ENCODE data around the gene KCNH1. TPM values are rescaled to one million over a fixed set of nuclear protein-coding genes. Genes with fewer than 3 reads are reported as not detected.

Gene KCNH1, protein sequence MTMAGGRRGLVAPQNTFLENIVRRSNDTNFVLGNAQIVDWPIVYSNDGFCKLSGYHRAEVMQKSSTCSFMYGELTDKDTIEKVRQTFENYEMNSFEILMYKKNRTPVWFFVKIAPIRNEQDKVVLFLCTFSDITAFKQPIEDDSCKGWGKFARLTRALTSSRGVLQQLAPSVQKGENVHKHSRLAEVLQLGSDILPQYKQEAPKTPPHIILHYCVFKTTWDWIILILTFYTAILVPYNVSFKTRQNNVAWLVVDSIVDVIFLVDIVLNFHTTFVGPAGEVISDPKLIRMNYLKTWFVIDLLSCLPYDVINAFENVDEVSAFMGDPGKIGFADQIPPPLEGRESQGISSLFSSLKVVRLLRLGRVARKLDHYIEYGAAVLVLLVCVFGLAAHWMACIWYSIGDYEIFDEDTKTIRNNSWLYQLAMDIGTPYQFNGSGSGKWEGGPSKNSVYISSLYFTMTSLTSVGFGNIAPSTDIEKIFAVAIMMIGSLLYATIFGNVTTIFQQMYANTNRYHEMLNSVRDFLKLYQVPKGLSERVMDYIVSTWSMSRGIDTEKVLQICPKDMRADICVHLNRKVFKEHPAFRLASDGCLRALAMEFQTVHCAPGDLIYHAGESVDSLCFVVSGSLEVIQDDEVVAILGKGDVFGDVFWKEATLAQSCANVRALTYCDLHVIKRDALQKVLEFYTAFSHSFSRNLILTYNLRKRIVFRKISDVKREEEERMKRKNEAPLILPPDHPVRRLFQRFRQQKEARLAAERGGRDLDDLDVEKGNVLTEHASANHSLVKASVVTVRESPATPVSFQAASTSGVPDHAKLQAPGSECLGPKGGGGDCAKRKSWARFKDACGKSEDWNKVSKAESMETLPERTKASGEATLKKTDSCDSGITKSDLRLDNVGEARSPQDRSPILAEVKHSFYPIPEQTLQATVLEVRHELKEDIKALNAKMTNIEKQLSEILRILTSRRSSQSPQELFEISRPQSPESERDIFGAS
- total RNA-seq (2022; extraction: Qiagen RNA extraction) = 1.8 to 2.9 TPM (median 2.1 TPM) in 5 replicates

DNA sequence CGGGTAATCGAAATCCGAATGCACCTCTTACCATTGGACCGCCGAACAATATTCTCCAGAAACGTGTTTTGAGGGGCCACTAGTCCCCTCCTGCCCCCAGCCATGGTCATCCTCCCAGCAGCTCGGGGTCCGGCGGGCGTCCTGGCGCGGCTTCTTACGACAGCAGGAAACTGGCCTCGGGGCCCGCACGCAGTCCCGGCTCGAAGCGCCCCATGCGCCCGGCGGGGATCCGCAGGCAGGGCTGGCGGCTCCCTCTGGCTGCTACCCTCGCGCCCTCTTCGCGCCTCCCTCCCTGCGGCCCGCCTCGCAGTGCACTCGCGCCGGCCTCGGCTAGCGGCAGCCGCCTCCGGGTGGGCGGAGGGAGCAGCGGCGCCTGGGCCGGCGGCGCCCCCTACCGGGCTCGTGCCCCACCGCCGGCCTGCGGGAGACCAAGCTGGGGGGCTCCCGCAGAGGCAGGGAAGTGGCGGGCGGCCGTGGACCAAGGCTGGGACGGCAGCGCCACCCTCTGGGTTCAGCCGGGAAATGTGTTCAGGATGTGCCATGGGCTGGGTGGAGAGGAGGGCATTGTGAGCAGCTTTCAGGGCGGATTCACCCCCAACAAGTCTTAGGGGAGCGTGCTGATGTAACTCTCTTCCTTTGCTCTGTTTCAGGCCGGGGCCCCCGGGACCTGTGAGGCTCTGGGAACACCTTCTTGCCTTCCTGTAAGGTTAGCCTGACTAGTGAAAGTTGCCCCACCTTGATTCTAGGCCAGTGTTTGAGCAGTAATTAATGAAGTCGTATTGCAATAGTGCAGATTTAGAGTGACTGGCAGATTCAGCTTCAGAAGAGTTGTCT lies at the start of gene KCNH1:
Gene KCNH1 (minus strand): TSS at position 313 of the 834 bp plus-strand sequence. CDS start 203 bp downstream, at position 110.

Other genes starting within 250 kb of the KCNH1 start
- gene RCOR3, start 125.2 kb upstream of the KCNH1 start, total RNA-seq (2022; extraction: Qiagen RNA extraction) = 28.7 to 32.5 TPM (median 29.8 TPM) in 5 replicates
- gene TRAF5, start 192.7 kb upstream of the KCNH1 start, total RNA-seq (2022; extraction: Qiagen RNA extraction) = 7.1 to 8.1 TPM (median 7.5 TPM) in 5 replicates